Measurements from ENCODE around the gene S100A1. TPM values are rescaled to one million over a fixed set of nuclear protein-coding genes. Genes with fewer than 3 reads are reported as not detected.

The S100A1 gene
- total RNA-seq, 1 experiment from 2014 or later, result 1.3 TPM

GRCh38 chr1:153648000-153648643, 19.9 kb downstream of the S100A1 start:
- ChIA-PET POLR2A (interaction anchor here (0.8 to 3.4 kb wide), 4 partner anchors 12 to 61 kb away, joined by 4 to 14 read pairs (median 5); partner anchors contain the start of genes CHTOP, S100A1 and S100A13), CTCF (interaction anchor here (0.5 to 2.2 kb wide), 10 partner anchors 14 to 319 kb away, joined by 3 to 12 read pairs (median 4); partner anchors contain the start of genes CHTOP, CREB3L4, S100A13 and S100A6)
- no peaks in the 10 kb centered on the region for H3K27me3 Mint-ChIP-seq (ENCODE audit: low read depth)
- H3K4me3 Mint-ChIP-seq, result no peak overlapping the region
- H3K9me3 Mint-ChIP-seq, result no peaks in the 10 kb centered on the region
- peaks cover 8% of the 10 kb centered on the region for H3K4me1 Mint-ChIP-seq
- DNase-seq (ENCODE audit: low spot score) (no peak), ATAC-seq (no peak; the same call in 1 of the 2 replicates)
- TF ChIP-seq PRRX2 (CRISPR knock-in tag; IDR thresholded peaks at IDR 0.05) (no peak; the same call in 1 of the 2 replicates), ZNF416 (CRISPR knock-in tag; IDR thresholded peaks at IDR 0.05) (peak; percentile 28; the same call in 1 of the 2 replicates), ZSCAN18 (CRISPR knock-in tag; IDR thresholded peaks at IDR 0.05) (no peak), NR3C1 (CRISPR knock-in tag; conservative IDR thresholded peaks at IDR 0.05; ENCODE audit: low read depth) (no peak), ELF4 (CRISPR knock-in tag; IDR thresholded peaks at IDR 0.05; ENCODE audit: low read depth) (no peak), ZNF317 (CRISPR knock-in tag; IDR thresholded peaks at IDR 0.05; ENCODE audit: borderline replicate concordance, low read depth) (no peak), EMX1 (CRISPR knock-in tag; IDR thresholded peaks at IDR 0.05) (0 out of 2 replicates have a peak, but pooled peaks have one; percentile 78), ZMAT4 (CRISPR knock-in tag; IDR thresholded peaks at IDR 0.05) (no peak), ZNF219 (CRISPR knock-in tag; IDR thresholded peaks at IDR 0.05; ENCODE audit: borderline replicate concordance) (no peak), ATF2 (CRISPR knock-in tag; IDR thresholded peaks at IDR 0.05; ENCODE audit: borderline replicate concordance, low read depth) (no peak), TEAD1 (CRISPR knock-in tag; IDR thresholded peaks at IDR 0.05) (no peak), NFATC4 (CRISPR knock-in tag; IDR thresholded peaks at IDR 0.05) (peak; percentile 79), TEAD4 (CRISPR knock-in tag; IDR thresholded peaks at IDR 0.05) (no peak), ERG (CRISPR knock-in tag; IDR thresholded peaks at IDR 0.05) (0 out of 2 replicates have a peak, but pooled peaks have one; percentile 2), ZNF425 (CRISPR knock-in tag; conservative IDR thresholded peaks at IDR 0.05) (peak; percentile 58; the same call in 1 of the 2 replicates), RORB (CRISPR knock-in tag; IDR thresholded peaks at IDR 0.05) (no peak)
- peak overlapping the region; percentile 64; the same call in 1 of the 2 replicates for H3K27ac Mint-ChIP-seq
- peaks cover 29% of the 10 kb centered on the region for H3K36me3 Mint-ChIP-seq

- DNase-seq (ENCODE audit: low spot score), result no peak
Observed at GRCh38 chr1:153649137-153649862, 21.1 kb downstream of the S100A1 start.

More at GRCh38 chr1:153649137-153649862, 21.1 kb downstream of the S100A1 start:
- ATAC-seq, result no peak
- H3K36me3 Mint-ChIP-seq, result peaks cover 17% of the 10 kb centered on the region
- no peak overlapping the region for H3K4me3 Mint-ChIP-seq
- POLR2A ChIA-PET, result interaction anchor here (0.8 to 3.4 kb wide), 4 partner anchors 9 to 21 kb away, joined by 3 to 14 read pairs (median 4); partner anchors contain the start of genes CHTOP, S100A1, S100A13 and SNAPIN
- H3K27me3 Mint-ChIP-seq (ENCODE audit: low read depth), result peaks cover 2% of the 10 kb centered on the region; the same call in 1 of the 2 replicates
- CTCF ChIA-PET, result interaction anchor here (0.5 to 1.7 kb wide), 6 partner anchors 22 to 139 kb away, joined by 3 to 6 read pairs (median 4); partner anchors contain the start of gene S100A13
- H3K9me3 Mint-ChIP-seq, result no peaks in the 10 kb centered on the region
- peaks cover 8% of the 10 kb centered on the region for H3K4me1 Mint-ChIP-seq
- no peak overlapping the region for H3K27ac Mint-ChIP-seq
- TF ChIP-seq ESRRA (CRISPR knock-in tag; IDR thresholded peaks at IDR 0.05; ENCODE audit: borderline replicate concordance) (no peak), TEAD4 (CRISPR knock-in tag; IDR thresholded peaks at IDR 0.05) (no peak), ZNF396 (CRISPR knock-in tag; IDR thresholded peaks at IDR 0.05; ENCODE audit: borderline replicate concordance) (no peak), ZNF232 (CRISPR knock-in tag; IDR thresholded peaks at IDR 0.05) (no peak), USF1 (CRISPR knock-in tag; IDR thresholded peaks at IDR 0.05) (no peak), NFE2L1 (CRISPR knock-in tag; IDR thresholded peaks at IDR 0.05) (no peak), IRF2 (CRISPR knock-in tag; IDR thresholded peaks at IDR 0.05; ENCODE audit: borderline replicate concordance, low read depth) (no peak)
